ENCODE results near the gene CCDC159. TPM values are rescaled to one million over a fixed set of nuclear protein-coding genes. Genes with fewer than 3 reads are reported as not detected.
A peak's percentile ranks its signal among the peaks of the same experiment; 100 is the strongest.

Gene CCDC159
- total RNA-seq, 4 donors from 2014 or later = 0.85 to 9.2 (median 2.0) TPM

GRCh38 chr19:11361037-11361770 lies 14.9 kb downstream of the CCDC159 start:
- ATAC-seq (peak in 1 of 2 donors; percentile 26), DNase-seq (no peak)
- TF ChIP-seq CTCF (IDR thresholded peaks at IDR 0.05 in 4 of 5, conservative IDR thresholded peaks at IDR 0.05 in 1 of 5) (no peak), POLR2A (IDR thresholded peaks at IDR 0.05) (no peak)
- Histone ChIP-seq H3K4me1 (no peaks in the 10 kb centered on the region), H3K27ac (no peak overlapping the region), H3K9me3 (no peaks in the 10 kb centered on the region), H3K36me3 (peaks cover 0 to 36% of the 10 kb centered on the region in 2 donors), H3K4me3 (no peak overlapping the region), H3K27me3 (no peaks in the 10 kb centered on the region)
- intact Hi-C loops (cut with DNase I; ENCODE audit: low total_unique reads) = no loop called here
- in situ Hi-C loops (cut with MboI; ENCODE audit: low sequenced_read_pairs in 4 of 4) = no loop called here

- ATAC-seq (no peak), DNase-seq (no peak)
- H3K9me3 ChIP-seq = no peaks in the 10 kb centered on the region
- no peaks in the 10 kb centered on the region for H3K4me1 ChIP-seq
- H3K27ac ChIP-seq = no peak overlapping the region
- in situ Hi-C loops (cut with MboI; ENCODE audit: low sequenced_read_pairs in 4 of 4) = no loop called here
- TF ChIP-seq POLR2A (IDR thresholded peaks at IDR 0.05) = no peak
- TF ChIP-seq CTCF (IDR thresholded peaks at IDR 0.05 in 4 of 5, conservative IDR thresholded peaks at IDR 0.05 in 1 of 5) = no peak
- H3K27me3 ChIP-seq = no peaks in the 10 kb centered on the region
- intact Hi-C loops (cut with DNase I; ENCODE audit: low total_unique reads) = no loop called here
- H3K36me3 ChIP-seq = peaks cover 0 to 36% of the 10 kb centered on the region in 2 donors
- no peak overlapping the region for H3K4me3 ChIP-seq
Observed at GRCh38 chr19:11361771-11362731, 15.7 kb downstream of the CCDC159 start.

- Histone ChIP-seq H3K27ac (no peak overlapping the region), H3K27me3 (no peaks in the 10 kb centered on the region), H3K4me3 (no peak overlapping the region), H3K9me3 (no peaks in the 10 kb centered on the region), H3K36me3 (peaks cover 0 to 36% of the 10 kb centered on the region in 2 donors), H3K4me1 (no peaks in the 10 kb centered on the region)
- ATAC-seq = no peak
- no peak for DNase-seq
- in situ Hi-C loops (cut with MboI; ENCODE audit: low sequenced_read_pairs in 4 of 4) = no loop called here
- intact Hi-C loops (cut with DNase I; ENCODE audit: low total_unique reads) = no loop called here
- TF ChIP-seq POLR2A (IDR thresholded peaks at IDR 0.05) (no peak), CTCF (IDR thresholded peaks at IDR 0.05 in 4 of 5, conservative IDR thresholded peaks at IDR 0.05 in 1 of 5) (no peak)
Observed at GRCh38 chr19:11363881-11364280, 17.6 kb downstream of the CCDC159 start.

- in situ Hi-C loops (cut with MboI; ENCODE audit: low sequenced_read_pairs in 4 of 4) = no loop called here
Observed at GRCh38 chr19:11364296-11364904, 18.1 kb downstream of the CCDC159 start.

More at GRCh38 chr19:11364296-11364904, 18.1 kb downstream of the CCDC159 start:
- H3K4me1 ChIP-seq = no peaks in the 10 kb centered on the region
- H3K27ac ChIP-seq = no peak overlapping the region
- H3K4me3 ChIP-seq = no peak overlapping the region
- no peak for ATAC-seq
- intact Hi-C loops (cut with DNase I; ENCODE audit: low total_unique reads) = no loop called here
- TF ChIP-seq CTCF (IDR thresholded peaks at IDR 0.05 in 4 of 5, conservative IDR thresholded peaks at IDR 0.05 in 1 of 5) (no peak), POLR2A (IDR thresholded peaks at IDR 0.05) (no peak)
- peaks cover 0 to 34% of the 10 kb centered on the region in 2 donors for H3K36me3 ChIP-seq
- DNase-seq = no peak
- no peaks in the 10 kb centered on the region for H3K27me3 ChIP-seq
- H3K9me3 ChIP-seq = no peaks in the 10 kb centered on the region
